H9 (cell line): Measurements from ENCODE around the gene XXYLT1. TPM values are rescaled to one million over a fixed set of nuclear protein-coding genes. Genes with fewer than 3 reads are reported as not detected.

ENCODE experiments used
- DNase-seq: peaks from one replicate; pipeline ENCODE4 v3.0.0-alpha.2; 2017
- H2AFZ ChIP-seq: one replicate; pipeline ENCODE4 v1.6.1; 2013; ENCODE audit warnings: mild to moderate bottlenecking, low read length, control low read depth, moderate library complexity
- H2AK5ac ChIP-seq: 2 replicates; pipeline ENCODE4 v1.6.1; 2013; ENCODE audit warnings: low read length, control low read depth, mixed read lengths; ENCODE audit not compliant: insufficient read length
- H2BK120ac ChIP-seq: one replicate; pipeline ENCODE4 v1.6.1; 2013; ENCODE audit warnings: low read depth, mild to moderate bottlenecking, low read length, control low read depth, inconsistent platforms; ENCODE audit not compliant: poor library complexity, severe bottlenecking
- H2BK12ac ChIP-seq: 2 replicates; pipeline ENCODE4 v1.6.1; 2013; ENCODE audit warnings: low read length, control low read depth, mixed read lengths, low read depth; ENCODE audit not compliant: insufficient read length
- H2BK15ac ChIP-seq: 2 replicates; pipeline ENCODE4 v1.6.1; 2013; ENCODE audit warnings: low read depth, low read length, control low read depth
- H2BK20ac ChIP-seq: one replicate; pipeline ENCODE4 v1.6.1; 2013; ENCODE audit warnings: low read depth, mild to moderate bottlenecking, low read length, control low read depth, inconsistent platforms; ENCODE audit not compliant: poor library complexity, severe bottlenecking
- H2BK5ac ChIP-seq: 2 replicates; pipeline ENCODE4 v1.6.1; 2013; ENCODE audit warnings: low read length, control low read depth, mixed read lengths; ENCODE audit not compliant: insufficient read length
- H3K14ac ChIP-seq: 2 replicates; pipeline ENCODE4 v1.6.1; 2013; ENCODE audit warnings: low read length, control low read depth; ENCODE audit not compliant: insufficient read depth
- H3K18ac ChIP-seq: 2 replicates; pipeline ENCODE4 v1.6.1; 2013; ENCODE audit warnings: low read depth, mild to moderate bottlenecking, mixed read lengths, low read length, control low read depth; ENCODE audit not compliant: insufficient read length
- H3K23ac ChIP-seq: 2 replicates; pipeline ENCODE4 v1.6.1; 2013; ENCODE audit warnings: low read length, control low read depth, mixed read lengths, low read depth; ENCODE audit not compliant: insufficient read length
- H3K23me2 ChIP-seq: 2 replicates; pipeline ENCODE4 v1.6.1; 2013; ENCODE audit warnings: low read depth, mild to moderate bottlenecking, mixed read lengths, low read length, control low read depth; ENCODE audit not compliant: insufficient read length, poor library complexity, severe bottlenecking
- H3K27ac ChIP-seq: 2 replicates; pipeline ENCODE4 v1.5.1; 2013; ENCODE audit warnings: low read length, control low read depth, mixed read lengths, low read depth; ENCODE audit not compliant: insufficient read length
- H3K27me3 ChIP-seq: 2 replicates; pipeline ENCODE4 v1.6.1; 2013; ENCODE audit warnings: low read length, control low read depth, inconsistent platforms; ENCODE audit not compliant: insufficient read depth
- H3K4ac ChIP-seq: 2 replicates; pipeline ENCODE4 v1.6.1; 2013; ENCODE audit warnings: low read depth, mild to moderate bottlenecking, control low read depth, inconsistent platforms, low read length, moderate library complexity
- H3K4me1 ChIP-seq: 2 replicates; pipeline ENCODE4 v1.6.1; 2013; ENCODE audit warnings: low read length, control low read depth, inconsistent platforms; ENCODE audit not compliant: insufficient read depth
- H3K4me2 ChIP-seq: 2 replicates; pipeline ENCODE4 v1.6.1; 2013; ENCODE audit warnings: low read length, control low read depth, mixed read lengths; ENCODE audit not compliant: insufficient read length, insufficient read depth
- H3K56ac ChIP-seq: 2 replicates; pipeline ENCODE4 v1.6.1; 2013; ENCODE audit warnings: low read depth, mild to moderate bottlenecking, mixed read lengths, low read length, control low read depth; ENCODE audit not compliant: insufficient read length
- H3K79me1 ChIP-seq: 2 replicates; pipeline ENCODE4 v1.6.1; 2013; ENCODE audit warnings: low read depth, mild to moderate bottlenecking, moderate library complexity, low read length, control low read depth, inconsistent platforms; ENCODE audit not compliant: insufficient read depth, poor library complexity, severe bottlenecking
- H3K79me2 ChIP-seq: 2 replicates; pipeline ENCODE4 v1.6.1; 2013; ENCODE audit warnings: low read length, control low read depth, inconsistent platforms; ENCODE audit not compliant: insufficient read depth
- H3K9ac ChIP-seq: 2 replicates; pipeline ENCODE4 v1.6.1; 2013; ENCODE audit warnings: low read length, control low read depth, mixed read lengths; ENCODE audit not compliant: insufficient read length; ENCODE audit errors: extremely low read depth
- H3K9me3 ChIP-seq: one replicate; pipeline ENCODE4 v1.6.1; 2013; ENCODE audit warnings: low read depth, low read length, inconsistent platforms; ENCODE audit not compliant: control insufficient read depth
- H3T11ph ChIP-seq: one replicate; pipeline ENCODE4 v1.6.1; 2013; ENCODE audit warnings: mild to moderate bottlenecking, low read length, control low read depth, inconsistent platforms
- H4K20me1 ChIP-seq: one replicate; pipeline ENCODE4 v1.6.1; 2013; ENCODE audit not compliant: control insufficient read depth, insufficient read length, insufficient read depth
- H4K5ac ChIP-seq: 2 replicates; pipeline ENCODE4 v1.6.1; 2013; ENCODE audit warnings: low read depth, mild to moderate bottlenecking, mixed read lengths, low read length, control low read depth; ENCODE audit not compliant: insufficient read length
- H4K8ac ChIP-seq: replicated peaks from 2 replicates; pipeline ENCODE4 v1.6.1; 2013; ENCODE audit warnings: low read length, control low read depth, mixed read lengths, low read depth; ENCODE audit not compliant: insufficient read length
- H4K91ac ChIP-seq: 2 replicates; pipeline ENCODE4 v1.6.1; 2013; ENCODE audit warnings: low read depth, mild to moderate bottlenecking, moderate library complexity, mixed read lengths, low read length, control low read depth; ENCODE audit not compliant: insufficient read length
- H3K27ac Mint-ChIP-seq, 3 experiments: 2 replicates in 2 of 3; 3 replicates in 1 of 3; pipeline ENCODE4 v1.8.0; 2020 to 2021; ENCODE audit warnings: mixed read lengths in 3 of 3, mild to moderate bottlenecking in 1 of 3, moderate library complexity in 1 of 3
- H3K27me3 Mint-ChIP-seq: 2 replicates; pipeline ENCODE4 v1.8.0; 2021; ENCODE audit warnings: low read depth, mild to moderate bottlenecking, moderate library complexity, mixed read lengths
- H3K36me3 Mint-ChIP-seq, 3 experiments: 2 replicates in 2 of 3; 3 replicates in 1 of 3; pipeline ENCODE4 v1.8.0; 2020 to 2021; ENCODE audit warnings: low read depth in 3 of 3, mixed read lengths in 3 of 3; ENCODE audit not compliant: insufficient read depth in 1 of 3
- H3K4me1 Mint-ChIP-seq, 2 experiments: 2 replicates each; pipeline ENCODE4 v1.8.0; 2020; ENCODE audit warnings: mixed read lengths in 2 of 2
- H3K4me3 Mint-ChIP-seq, 2 experiments: 2 replicates in 1 of 2; 3 replicates in 1 of 2; pipeline ENCODE4 v1.8.0; 2020 to 2021; ENCODE audit warnings: mild to moderate bottlenecking in 2 of 2, mixed read lengths in 2 of 2, moderate library complexity in 1 of 2
- H3K9me3 Mint-ChIP-seq, 2 experiments: 2 replicates in 1 of 2; 3 replicates in 1 of 2; pipeline ENCODE4 v1.8.0; 2020; ENCODE audit warnings: mild to moderate bottlenecking in 2 of 2, mixed read lengths in 2 of 2, moderate library complexity in 1 of 2
- WGBS: extraction: QIAGEN DNeasy Blood & Tissue Kit; methylation state at CpG from one replicate; pipeline ENCODE4 v1.1.7; 2013; ENCODE audit warnings: missing lambda C conversion rate, low lambda C conversion rate, mixed read lengths; ENCODE audit not compliant: insufficient read length; ENCODE audit errors: extremely low coverage; 5-methylcytosine and 5-hydroxymethylcytosine counted together
- total RNA-seq: library from RNA; stranded (reverse); gene quantifications from 2 replicates; pipeline ENCODE4 v1.2.1, GENCODE V29; 2021
- TF ChIP-seq, protein P1 (sequence below): fragments of 200-600 bp; sonication (generic); conservative IDR thresholded peaks from 3 replicates; pipeline ENCODE4 v1.8.0; 2021; ENCODE audit warnings: antibody characterized with exemption, mild to moderate bottlenecking

XXYLT1 gene
- total RNA-seq, 1 experiment from 2014 or later, result 22.7 TPM

DNA sequence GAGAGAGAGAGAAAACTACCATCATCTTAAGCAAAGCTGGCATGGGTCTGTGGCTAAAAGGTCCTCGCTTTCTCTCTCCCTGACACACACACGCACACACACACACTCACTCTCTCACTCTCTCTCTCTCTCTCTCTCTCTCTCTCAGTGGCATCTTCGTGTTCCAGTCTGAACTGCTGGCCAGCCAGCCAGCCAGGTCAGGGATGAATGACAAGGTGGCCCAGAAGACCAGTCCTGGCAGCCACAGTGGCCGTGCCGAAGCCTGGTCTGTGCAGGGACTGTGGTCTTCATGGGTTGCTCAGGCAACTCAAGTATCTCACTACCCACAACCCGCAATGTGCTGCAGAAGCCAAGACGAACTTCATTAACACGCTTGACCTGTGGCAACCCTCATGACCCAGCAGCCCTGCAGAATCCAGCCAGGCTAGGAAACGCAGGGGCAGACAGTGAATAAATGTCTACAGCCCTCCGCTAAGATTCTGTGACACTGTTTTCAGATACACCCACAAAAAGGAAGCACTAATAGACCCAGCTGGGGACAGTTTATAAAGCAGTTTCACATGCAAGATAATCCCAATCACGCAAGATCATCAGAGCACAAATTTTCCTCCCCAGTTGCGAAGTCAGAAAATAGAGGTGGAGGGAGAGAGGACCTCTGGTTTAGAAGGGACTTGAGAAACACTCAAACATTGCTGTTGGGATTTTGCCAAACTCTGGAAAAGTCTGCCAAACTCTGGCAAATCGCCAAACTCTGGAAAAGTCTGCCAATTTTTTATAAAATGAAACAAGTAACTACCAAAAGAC is 66.4 kb downstream of the XXYLT1 start:
- Histone ChIP-seq H2BK5ac (no peak overlapping the region), H2BK20ac (no peak overlapping the region), H2BK15ac (no peak overlapping the region), H3K9me3 (no peaks in the 10 kb centered on the region), H2BK12ac (no peak overlapping the region), H3K4me2 (no peak overlapping the region), H3K27ac (no peak overlapping the region), H3K4me1 (peaks cover 2% of the 10 kb centered on the region; the same call in 1 of the 2 replicates), H4K8ac (no peak overlapping the region), H3K56ac (no peak overlapping the region), H3T11ph (no peak overlapping the region), H3K18ac (no peak overlapping the region), H3K27me3 (no peaks in the 10 kb centered on the region), H2BK120ac (no peak overlapping the region), H2AFZ (no peak overlapping the region), H4K5ac (no peak overlapping the region), H3K23ac (no peak overlapping the region), H3K79me2 (peaks cover 1% of the 10 kb centered on the region; the same call in 1 of the 2 replicates), H3K23me2 (no peaks in the 10 kb centered on the region), H4K20me1 (no peaks in the 10 kb centered on the region), H3K4ac (no peak overlapping the region), H3K9ac (no peak overlapping the region), H3K79me1 (peaks cover 4% of the 10 kb centered on the region), H3K14ac (no peak overlapping the region), H4K91ac (no peak overlapping the region), H2AK5ac (no peak overlapping the region)
- Mint-ChIP-seq H3K4me3 (no peak overlapping the region), H3K27ac (peak overlapping the region in 2 of 3 experiments; percentile 49 to 84; a peak in 5 of 7 replicates), H3K27me3 (no peaks in the 10 kb centered on the region; the same call in 1 of the 2 replicates), H3K9me3 (no peaks in the 10 kb centered on the region; a peak in 2 of 5 replicates), H3K4me1 (peaks cover 20 to 24% of the 10 kb centered on the region in 2 experiments), H3K36me3 (peaks cover 4 to 15% (median 12%) of the 10 kb centered on the region in 3 experiments; a peak in 6 of 7 replicates)
- DNase-seq, result no peak
- TF ChIP-seq, protein P1, sequence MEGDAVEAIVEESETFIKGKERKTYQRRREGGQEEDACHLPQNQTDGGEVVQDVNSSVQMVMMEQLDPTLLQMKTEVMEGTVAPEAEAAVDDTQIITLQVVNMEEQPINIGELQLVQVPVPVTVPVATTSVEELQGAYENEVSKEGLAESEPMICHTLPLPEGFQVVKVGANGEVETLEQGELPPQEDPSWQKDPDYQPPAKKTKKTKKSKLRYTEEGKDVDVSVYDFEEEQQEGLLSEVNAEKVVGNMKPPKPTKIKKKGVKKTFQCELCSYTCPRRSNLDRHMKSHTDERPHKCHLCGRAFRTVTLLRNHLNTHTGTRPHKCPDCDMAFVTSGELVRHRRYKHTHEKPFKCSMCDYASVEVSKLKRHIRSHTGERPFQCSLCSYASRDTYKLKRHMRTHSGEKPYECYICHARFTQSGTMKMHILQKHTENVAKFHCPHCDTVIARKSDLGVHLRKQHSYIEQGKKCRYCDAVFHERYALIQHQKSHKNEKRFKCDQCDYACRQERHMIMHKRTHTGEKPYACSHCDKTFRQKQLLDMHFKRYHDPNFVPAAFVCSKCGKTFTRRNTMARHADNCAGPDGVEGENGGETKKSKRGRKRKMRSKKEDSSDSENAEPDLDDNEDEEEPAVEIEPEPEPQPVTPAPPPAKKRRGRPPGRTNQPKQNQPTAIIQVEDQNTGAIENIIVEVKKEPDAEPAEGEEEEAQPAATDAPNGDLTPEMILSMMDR, result no peak
- no CpG with 5 or more reads among the region's 13 CpGs for WGBS
